HG03097 (cell line): ENCODE measurements around the gene ATP5PO.
A peak's percentile ranks its signal among the peaks of the same experiment; 100 is the strongest.

Experiments used
- ATAC-seq: cut with Tn5 transposase; IDR thresholded peaks from one replicate; pipeline ENCODE4 v1.9.1; 2021; ENCODE audit not compliant: unreplicated experiment, low FRiP score

Gene ATP5PO

GRCh38 chr21:33915368-33916199 is at the start of gene ATP5PO:
Gene ATP5PO, minus strand, starts transcription at chr21:33915804. Its CDS starts 41 bp downstream, at chr21:33915763.
- ATAC-seq: peak; percentile 97

GRCh38 chr21:33964706-33965325 is 49.2 kb upstream of the ATP5PO start:
- ATAC-seq: no peak

GRCh38 chr21:33963848-33964555 is 48.4 kb upstream of the ATP5PO start:
- ATAC-seq: no peak

- ATAC-seq: no peak
Observed at GRCh38 chr21:33962290-33962689, 46.7 kb upstream of the ATP5PO start.

- ATAC-seq: no peak
Observed at GRCh38 chr21:33961061-33961460, 45.5 kb upstream of the ATP5PO start.

GRCh38 chr21:33959680-33960079 is 44.1 kb upstream of the ATP5PO start:
- no peak for ATAC-seq

- ATAC-seq: no peak
Observed at GRCh38 chr21:33954395-33954794, 38.8 kb upstream of the ATP5PO start.

- no peak for ATAC-seq
Observed at GRCh38 chr21:33951276-33952178, 35.9 kb upstream of the ATP5PO start.

- no peak for ATAC-seq
Observed at GRCh38 chr21:33950431-33951079, 35.0 kb upstream of the ATP5PO start.

- ATAC-seq: no peak
Observed at GRCh38 chr21:33949516-33950430, 34.2 kb upstream of the ATP5PO start.

GRCh38 chr21:33948951-33949444 is 33.4 kb upstream of the ATP5PO start:
- ATAC-seq: no peak

GRCh38 chr21:33948096-33948950 is 32.7 kb upstream of the ATP5PO start:
- ATAC-seq: peak; percentile 47

GRCh38 chr21:33947451-33948095 is 32.0 kb upstream of the ATP5PO start:
- peak; percentile 52 for ATAC-seq

- ATAC-seq: no peak
Observed at GRCh38 chr21:33945652-33946270, 30.2 kb upstream of the ATP5PO start.

- ATAC-seq: no peak
Observed at GRCh38 chr21:33944185-33944763, 28.7 kb upstream of the ATP5PO start.

GRCh38 chr21:33943293-33943692 is 27.7 kb upstream of the ATP5PO start:
- ATAC-seq: no peak
